MM.1S (cell line): ENCODE results near the gene TSPAN5.

Experiments
- DNase-seq: peaks from one replicate; pipeline ENCODE4 v3.0.0-alpha.2; 2015
- H2AFZ ChIP-seq: fragments of 300-600 bp; sonication (generic); 2 replicates; pipeline ENCODE4 v1.6.0; 2016; ENCODE audit warnings: antibody characterized with exemption, low read length
- H3F3A ChIP-seq: fragments of 300-600 bp; sonication (generic); 2 replicates; pipeline ENCODE4 v1.6.1; 2016; ENCODE audit warnings: mild to moderate bottlenecking, antibody characterized with exemption, low read length, moderate library complexity, mixed read lengths; ENCODE audit not compliant: insufficient read depth
- H3K27ac ChIP-seq: fragments of 300-600 bp; sonication (generic); 2 replicates; pipeline ENCODE4 v1.5.1; 2016; ENCODE audit warnings: mild to moderate bottlenecking, low read length
- H3K27me3 ChIP-seq: fragments of 300-600 bp; sonication (generic); replicated peaks from 2 replicates; pipeline ENCODE4 v1.6.0; 2016; ENCODE audit warnings: low read length; ENCODE audit not compliant: insufficient read depth
- H3K36me3 ChIP-seq: fragments of 300-600 bp; sonication (generic); replicated peaks from 2 replicates; pipeline ENCODE4 v1.6.1; 2016; ENCODE audit warnings: mild to moderate bottlenecking, low read length, mixed read lengths; ENCODE audit not compliant: insufficient read depth
- H3K4me1 ChIP-seq: fragments of 300-600 bp; sonication (generic); 2 replicates; pipeline ENCODE4 v1.6.1; 2016; ENCODE audit warnings: low read length, mixed read lengths
- H3K4me2 ChIP-seq: fragments of 300-600 bp; sonication (generic); 2 replicates; pipeline ENCODE4 v1.6.0; 2016; ENCODE audit warnings: low read depth, low read length
- H3K4me3 ChIP-seq: fragments of 300-600 bp; sonication (generic); 2 replicates; pipeline ENCODE4 v1.5.1; 2016; ENCODE audit warnings: low read length, mixed read lengths
- H3K79me2 ChIP-seq: fragments of 300-600 bp; sonication (generic); 2 replicates; pipeline ENCODE4 v1.6.1; 2016; ENCODE audit warnings: mixed run types, low read length, mixed read lengths
- H3K9ac ChIP-seq: fragments of 300-600 bp; sonication (generic); 2 replicates; pipeline ENCODE4 v1.6.1; 2016; ENCODE audit warnings: low read length, mixed read lengths
- H3K9me2 ChIP-seq: fragments of 300-600 bp; sonication (generic); replicated peaks from 2 replicates; pipeline ENCODE4 v1.6.1; 2016; ENCODE audit warnings: mild to moderate bottlenecking, low read length, mixed read lengths; ENCODE audit not compliant: insufficient read depth
- H3K9me3 ChIP-seq: fragments of 300-600 bp; sonication (generic); replicated peaks from 2 replicates; pipeline ENCODE4 v1.6.1; 2016; ENCODE audit warnings: mild to moderate bottlenecking, low read length, mixed read lengths; ENCODE audit not compliant: insufficient read depth
- H4K20me1 ChIP-seq: fragments of 300-600 bp; sonication (generic); 2 replicates; pipeline ENCODE4 v1.6.1; 2016; ENCODE audit warnings: mild to moderate bottlenecking, low read length, moderate library complexity, mixed read lengths; ENCODE audit not compliant: insufficient read depth
- EZH2 ChIP-seq: fragments of 300-600 bp; sonication (generic); optimal IDR thresholded peaks from 2 replicates; pipeline ENCODE3; 2017; ENCODE audit warnings: low read depth, mild to moderate bottlenecking, antibody characterized with exemption, low read length, mixed read lengths
- EZH2phosphoT487 ChIP-seq: fragments of 300-600 bp; sonication (generic); IDR thresholded peaks from 2 replicates; pipeline ENCODE4 v1.6.1; 2018; ENCODE audit warnings: antibody characterized with exemption, low read length
- TF ChIP-seq, protein P1 (sequence below): fragments of 300-600 bp; sonication (generic); IDR thresholded peaks from 2 replicates; pipeline ENCODE4 v1.5.1; 2016; ENCODE audit warnings: antibody characterized with exemption, low read length, mixed read lengths

TSPAN5 gene

DNA sequence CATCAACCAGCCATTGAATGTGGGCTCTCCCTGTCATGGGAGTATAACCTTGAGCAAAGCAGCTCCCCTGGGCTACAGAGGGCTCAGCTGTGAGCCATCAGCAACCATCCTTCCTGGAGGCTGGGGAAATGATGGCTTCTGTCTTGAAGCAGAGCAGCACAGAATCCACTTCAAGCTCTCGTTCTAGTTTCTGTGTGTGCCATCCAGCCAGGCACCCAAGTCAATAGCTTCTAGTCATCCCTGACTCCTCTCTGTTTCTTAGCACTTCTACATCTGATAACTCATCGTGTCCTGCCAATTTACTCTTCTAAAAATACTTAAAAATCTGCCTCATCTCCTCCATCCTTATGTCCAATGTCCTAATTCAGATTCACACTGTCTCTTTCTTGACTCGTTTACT is 42.2 kb upstream of the TSPAN5 start:
- TF ChIP-seq, protein P1, sequence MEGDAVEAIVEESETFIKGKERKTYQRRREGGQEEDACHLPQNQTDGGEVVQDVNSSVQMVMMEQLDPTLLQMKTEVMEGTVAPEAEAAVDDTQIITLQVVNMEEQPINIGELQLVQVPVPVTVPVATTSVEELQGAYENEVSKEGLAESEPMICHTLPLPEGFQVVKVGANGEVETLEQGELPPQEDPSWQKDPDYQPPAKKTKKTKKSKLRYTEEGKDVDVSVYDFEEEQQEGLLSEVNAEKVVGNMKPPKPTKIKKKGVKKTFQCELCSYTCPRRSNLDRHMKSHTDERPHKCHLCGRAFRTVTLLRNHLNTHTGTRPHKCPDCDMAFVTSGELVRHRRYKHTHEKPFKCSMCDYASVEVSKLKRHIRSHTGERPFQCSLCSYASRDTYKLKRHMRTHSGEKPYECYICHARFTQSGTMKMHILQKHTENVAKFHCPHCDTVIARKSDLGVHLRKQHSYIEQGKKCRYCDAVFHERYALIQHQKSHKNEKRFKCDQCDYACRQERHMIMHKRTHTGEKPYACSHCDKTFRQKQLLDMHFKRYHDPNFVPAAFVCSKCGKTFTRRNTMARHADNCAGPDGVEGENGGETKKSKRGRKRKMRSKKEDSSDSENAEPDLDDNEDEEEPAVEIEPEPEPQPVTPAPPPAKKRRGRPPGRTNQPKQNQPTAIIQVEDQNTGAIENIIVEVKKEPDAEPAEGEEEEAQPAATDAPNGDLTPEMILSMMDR, result no peak
- TF ChIP-seq EZH2 (no peak), EZH2phosphoT487 (no peak)
- H3K9me2 ChIP-seq, result no peaks in the 10 kb centered on the region
- no peaks in the 10 kb centered on the region for H3K27me3 ChIP-seq
- H2AFZ ChIP-seq, result no peak overlapping the region
- no peaks in the 10 kb centered on the region for H3K36me3 ChIP-seq
- H3F3A ChIP-seq, result no peaks in the 10 kb centered on the region
- H3K4me1 ChIP-seq, result no peaks in the 10 kb centered on the region
- no peak overlapping the region for H3K27ac ChIP-seq
- no peak overlapping the region for H3K4me2 ChIP-seq
- H3K9me3 ChIP-seq, result no peaks in the 10 kb centered on the region
- no peak overlapping the region for H3K4me3 ChIP-seq
- H4K20me1 ChIP-seq, result no peaks in the 10 kb centered on the region
- H3K79me2 ChIP-seq, result no peaks in the 10 kb centered on the region
- no peak overlapping the region for H3K9ac ChIP-seq
- DNase-seq, result no peak

DNA sequence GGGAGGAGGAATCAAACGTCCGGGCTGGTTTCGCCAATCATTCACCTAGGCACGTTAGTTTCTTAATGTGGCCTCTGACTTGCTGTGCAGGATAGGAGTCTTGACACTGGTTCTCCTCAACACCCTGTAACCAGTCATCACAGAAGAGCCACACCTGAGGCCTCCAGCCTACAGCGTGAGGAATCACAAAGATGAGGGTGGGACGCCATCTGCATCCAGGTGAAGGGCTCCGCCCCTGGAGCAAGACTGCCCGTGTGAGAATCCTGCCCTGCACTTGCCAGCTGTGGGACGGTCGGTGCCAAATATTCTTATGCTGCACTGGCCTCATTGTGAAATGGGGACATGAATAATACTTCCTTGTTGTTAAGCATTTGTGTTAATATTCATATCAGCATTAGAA is 35.7 kb upstream of the TSPAN5 start:
- H3K4me2 ChIP-seq, result no peak overlapping the region
- no peak for TF ChIP-seq EZH2
- TF ChIP-seq, protein P1, result no peak
- no peak for TF ChIP-seq EZH2phosphoT487
- no peaks in the 10 kb centered on the region for H3F3A ChIP-seq
- H3K27ac ChIP-seq, result no peak overlapping the region
- H3K4me3 ChIP-seq, result no peak overlapping the region
- H3K9ac ChIP-seq, result no peak overlapping the region
- H3K9me3 ChIP-seq, result no peaks in the 10 kb centered on the region
- H2AFZ ChIP-seq, result no peak overlapping the region
- DNase-seq, result no peak
- no peaks in the 10 kb centered on the region for H3K27me3 ChIP-seq
- H3K4me1 ChIP-seq, result no peaks in the 10 kb centered on the region
- no peaks in the 10 kb centered on the region for H4K20me1 ChIP-seq
- H3K9me2 ChIP-seq, result no peaks in the 10 kb centered on the region
- no peaks in the 10 kb centered on the region for H3K36me3 ChIP-seq
- H3K79me2 ChIP-seq, result no peaks in the 10 kb centered on the region

DNA sequence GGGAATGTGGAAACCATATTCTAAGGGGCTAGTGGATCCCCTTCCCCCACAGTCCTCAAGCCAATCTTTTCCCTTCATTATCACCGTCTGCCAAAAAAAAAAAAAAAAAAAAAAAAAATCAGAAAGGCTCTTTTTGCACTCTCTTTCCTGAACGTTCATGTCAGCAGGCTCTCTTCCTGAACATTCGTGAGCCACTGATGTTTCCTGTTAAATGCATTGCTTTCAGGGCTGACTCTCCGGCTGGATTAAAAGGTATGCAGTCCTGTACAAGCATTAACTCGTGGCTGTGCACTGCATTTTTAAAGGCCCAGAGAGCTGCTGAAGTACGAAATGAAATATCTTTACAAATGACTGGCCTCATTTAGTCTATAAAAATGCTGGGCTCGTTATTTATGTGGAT is 34.0 kb upstream of the TSPAN5 start:
- TF ChIP-seq, protein P1, result no peak
- no peak for TF ChIP-seq EZH2
- no peak for TF ChIP-seq EZH2phosphoT487
- Histone ChIP-seq H3K36me3 (no peaks in the 10 kb centered on the region), H3K9me3 (no peaks in the 10 kb centered on the region), H2AFZ (no peak overlapping the region), H3F3A (no peaks in the 10 kb centered on the region), H3K4me1 (no peaks in the 10 kb centered on the region), H3K9ac (no peak overlapping the region), H3K9me2 (no peaks in the 10 kb centered on the region), H3K4me2 (no peak overlapping the region), H3K27me3 (no peaks in the 10 kb centered on the region), H3K79me2 (no peaks in the 10 kb centered on the region), H4K20me1 (no peaks in the 10 kb centered on the region), H3K4me3 (no peak overlapping the region), H3K27ac (no peak overlapping the region)
- no peak for DNase-seq
